GM12892 (cell line): ENCODE data around the gene ARMC7.

ENCODE experiments used
- POLR2A ChIP-seq: IDR thresholded peaks from 2 replicates; pipeline ENCODE4 v1.6.1; 2011; ENCODE audit warnings: low read depth, low read length, control low read depth
- POLR2AphosphoS5 ChIP-seq: IDR thresholded peaks from 2 replicates; pipeline ENCODE4 v1.6.1; 2011; ENCODE audit warnings: low read depth, low read length, control low read depth

- TF ChIP-seq POLR2A (no peak), POLR2AphosphoS5 (no peak)
Measured at GRCh38 chr17:75073618-75074047, 36.1 kb upstream of the ARMC7 start.
